ENCODE measurements around the gene C1QA.

GRCh38 chr1:22609291-22609690 lies 27.1 kb upstream of the C1QA start:
- TF ChIP-seq TCF12 (IDR thresholded peaks at IDR 0.05) (no peak), RCOR1 (IDR thresholded peaks at IDR 0.05; ENCODE audit: low read length) (no peak), POLR2AphosphoS5 (IDR thresholded peaks at IDR 0.05; ENCODE audit: low read depth, low read length) (no peak)
